Progenitor cell of endocrine pancreas (in vitro differentiated cells): ENCODE data around the gene EIF3K. TPM values are rescaled to one million over a fixed set of nuclear protein-coding genes. Genes with fewer than 3 reads are reported as not detected.
"Not testable (repeated sequence)": the region's sequence is repeated elsewhere in the genome, so short reads cannot be mapped to it uniquely, and the experiment has no call there.

Experiments
- DNase-seq: peaks from one replicate; pipeline ENCODE4 v3.0.0; 2021; ENCODE audit warnings: low spot score; ENCODE audit not compliant: unreplicated experiment
- H3K27ac Mint-ChIP-seq: 2 replicates; pipeline ENCODE4 v1.8.0; 2021; ENCODE audit warnings: mild to moderate bottlenecking, moderate library complexity, mixed read lengths
- H3K27me3 Mint-ChIP-seq: 2 replicates; pipeline ENCODE4 v1.8.0; 2021; ENCODE audit warnings: mixed read lengths
- H3K36me3 Mint-ChIP-seq: 2 replicates; pipeline ENCODE4 v1.8.0; 2022; ENCODE audit warnings: mixed read lengths; ENCODE audit not compliant: insufficient read depth
- H3K4me1 Mint-ChIP-seq: 2 replicates; pipeline ENCODE4 v1.8.0; 2021; ENCODE audit warnings: low read depth, mixed read lengths
- H3K4me3 Mint-ChIP-seq: 2 replicates; pipeline ENCODE4 v1.8.0; 2021; ENCODE audit warnings: low read depth, mild to moderate bottlenecking, moderate library complexity, mixed read lengths
- H3K9me3 Mint-ChIP-seq: 2 replicates; pipeline ENCODE4 v1.8.0; 2021; ENCODE audit warnings: low read depth, mixed read lengths
- total RNA-seq: library from RNA; stranded (reverse); gene quantifications from 2 replicates; pipeline ENCODE4 v1.2.1, GENCODE V29; 2021
- TF ChIP-seq, protein P1 (sequence below): fragments of 200-600 bp; sonication (generic); IDR thresholded peaks from one replicate; pipeline ENCODE4 v1.5.0; 2021; ENCODE audit warnings: antibody characterized with exemption, mild to moderate bottlenecking; ENCODE audit not compliant: unreplicated experiment

EIF3K gene
- total RNA-seq, 1 donor from 2014 or later, result 193 TPM

DNA sequence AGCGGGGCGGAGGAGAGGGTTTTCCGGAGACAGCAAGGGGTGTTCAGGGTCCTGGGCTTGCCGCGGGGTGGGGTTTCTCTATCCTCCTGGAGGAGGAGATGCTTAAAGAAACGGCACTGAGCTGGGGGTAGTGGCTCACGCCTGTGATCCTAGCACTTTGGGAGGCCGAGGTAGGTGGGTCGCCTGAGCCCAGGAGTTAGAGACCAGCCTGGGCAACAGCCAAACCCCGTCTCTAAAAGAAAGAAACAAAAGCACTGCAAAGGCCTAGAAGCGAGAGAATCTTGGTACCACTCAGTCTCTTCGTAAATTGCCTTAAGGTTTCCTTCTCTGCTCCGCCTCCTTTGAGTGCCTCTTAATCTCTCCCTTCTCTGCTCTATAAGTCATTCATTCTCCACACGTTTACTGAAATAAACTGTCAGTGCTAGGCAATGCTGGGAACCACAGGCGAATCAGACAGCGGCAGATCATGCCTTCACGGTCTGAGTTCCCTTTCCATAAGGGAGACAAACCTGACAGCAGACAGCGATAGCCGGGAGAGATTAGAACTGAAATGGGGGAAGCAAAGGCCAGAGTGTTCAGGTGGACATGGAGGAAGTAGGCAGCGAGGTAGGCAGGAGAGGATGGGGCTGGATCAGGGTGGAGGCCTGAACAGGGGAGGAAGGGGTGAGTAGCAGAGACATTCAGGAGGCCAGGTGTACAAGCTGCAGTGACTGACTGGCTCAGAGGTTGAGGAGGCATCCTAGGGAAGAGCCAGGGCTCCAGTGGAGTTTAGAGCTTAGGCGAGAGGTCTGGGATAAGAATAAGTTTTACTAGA, 580 bp downstream of the EIF3K start:
- H3K36me3 Mint-ChIP-seq, result peaks cover 9% of the 10 kb centered on the region
- peaks cover 14% of the 10 kb centered on the region for H3K4me1 Mint-ChIP-seq
- peak overlapping the region; percentile 99 for H3K4me3 Mint-ChIP-seq
- no peak for DNase-seq
- H3K27ac Mint-ChIP-seq, result peak overlapping the region; percentile 96
- TF ChIP-seq, protein P1, sequence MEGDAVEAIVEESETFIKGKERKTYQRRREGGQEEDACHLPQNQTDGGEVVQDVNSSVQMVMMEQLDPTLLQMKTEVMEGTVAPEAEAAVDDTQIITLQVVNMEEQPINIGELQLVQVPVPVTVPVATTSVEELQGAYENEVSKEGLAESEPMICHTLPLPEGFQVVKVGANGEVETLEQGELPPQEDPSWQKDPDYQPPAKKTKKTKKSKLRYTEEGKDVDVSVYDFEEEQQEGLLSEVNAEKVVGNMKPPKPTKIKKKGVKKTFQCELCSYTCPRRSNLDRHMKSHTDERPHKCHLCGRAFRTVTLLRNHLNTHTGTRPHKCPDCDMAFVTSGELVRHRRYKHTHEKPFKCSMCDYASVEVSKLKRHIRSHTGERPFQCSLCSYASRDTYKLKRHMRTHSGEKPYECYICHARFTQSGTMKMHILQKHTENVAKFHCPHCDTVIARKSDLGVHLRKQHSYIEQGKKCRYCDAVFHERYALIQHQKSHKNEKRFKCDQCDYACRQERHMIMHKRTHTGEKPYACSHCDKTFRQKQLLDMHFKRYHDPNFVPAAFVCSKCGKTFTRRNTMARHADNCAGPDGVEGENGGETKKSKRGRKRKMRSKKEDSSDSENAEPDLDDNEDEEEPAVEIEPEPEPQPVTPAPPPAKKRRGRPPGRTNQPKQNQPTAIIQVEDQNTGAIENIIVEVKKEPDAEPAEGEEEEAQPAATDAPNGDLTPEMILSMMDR, result no peak
- no peaks in the 10 kb centered on the region for H3K27me3 Mint-ChIP-seq
- no peaks in the 10 kb centered on the region for H3K9me3 Mint-ChIP-seq

DNA sequence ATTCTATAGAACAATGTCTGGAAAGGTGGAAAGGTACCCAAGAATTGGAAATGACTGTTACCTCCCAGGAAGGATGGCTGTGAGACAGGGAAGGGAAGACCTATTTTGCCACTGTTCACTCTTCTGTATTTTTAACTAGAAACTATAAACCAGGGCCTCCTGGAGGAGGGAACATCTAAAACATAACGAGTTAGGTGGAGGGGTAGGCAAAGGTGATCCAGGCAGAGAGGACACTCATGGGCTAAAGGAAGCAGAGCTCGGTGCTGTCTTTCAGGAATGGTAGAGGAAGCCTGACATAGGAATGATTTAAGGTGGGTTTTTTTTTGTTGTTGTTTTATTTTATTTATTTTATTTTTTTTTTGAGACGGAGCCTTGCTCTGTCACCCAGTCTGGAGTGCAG, 5.8 kb downstream of the EIF3K start:
- Mint-ChIP-seq H3K36me3 (peaks cover 24% of the 10 kb centered on the region), H3K27me3 (no peaks in the 10 kb centered on the region), H3K27ac (no peak overlapping the region), H3K4me3 (no peak overlapping the region), H3K9me3 (no peaks in the 10 kb centered on the region), H3K4me1 (peaks cover 2% of the 10 kb centered on the region)
- TF ChIP-seq, protein P1, result no peak
- no peak for DNase-seq

DNA sequence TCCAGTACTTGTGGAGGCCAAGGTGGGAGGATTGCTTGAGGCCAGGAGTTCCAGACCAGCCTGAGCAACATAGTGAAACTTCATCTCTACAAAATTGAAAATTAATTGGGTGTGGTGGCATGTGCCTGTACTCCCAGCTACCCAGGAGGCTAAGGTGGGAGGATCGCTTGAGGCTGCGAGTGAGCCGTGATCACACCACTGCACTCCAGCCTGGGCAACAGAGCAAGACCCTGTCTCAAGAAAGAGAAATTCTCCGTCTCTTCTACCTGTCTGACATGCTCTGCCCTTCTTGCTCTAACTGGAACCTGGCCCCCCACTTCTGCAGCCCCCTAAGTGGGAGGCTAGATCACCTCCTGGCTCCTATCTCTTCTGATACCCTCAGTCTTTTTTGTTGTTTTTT, 7.4 kb downstream of the EIF3K start:
- H3K27me3 Mint-ChIP-seq, result no peaks in the 10 kb centered on the region
- no peak overlapping the region for H3K4me3 Mint-ChIP-seq
- H3K36me3 Mint-ChIP-seq, result peaks cover 27% of the 10 kb centered on the region
- no peaks in the 10 kb centered on the region for H3K9me3 Mint-ChIP-seq
- peaks cover 6% of the 10 kb centered on the region for H3K4me1 Mint-ChIP-seq
- DNase-seq, result no peak
- TF ChIP-seq, protein P1, result no peak
- H3K27ac Mint-ChIP-seq, result no peak overlapping the region

DNA sequence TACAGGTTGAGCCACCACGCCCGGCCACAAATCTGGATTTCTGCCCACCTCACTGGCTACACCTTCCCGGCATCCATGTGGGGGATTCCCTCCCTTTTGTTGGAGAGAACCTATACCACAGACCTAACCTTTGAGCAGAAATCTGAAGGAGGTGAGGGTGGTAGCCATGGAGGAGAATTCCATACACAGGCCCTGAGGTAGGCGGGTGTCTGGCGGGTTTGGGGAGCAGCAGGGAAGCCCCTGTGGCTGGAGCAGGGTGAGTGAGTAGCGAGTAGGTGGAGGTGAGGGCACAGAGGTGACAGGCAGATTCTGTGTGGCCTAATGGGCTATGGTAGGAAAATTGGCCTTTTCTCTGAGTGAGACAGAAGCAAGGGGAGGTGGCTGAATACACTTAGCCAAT, 10.6 kb downstream of the EIF3K start:
- no peak for DNase-seq
- H3K4me3 Mint-ChIP-seq, result no peak overlapping the region
- H3K27ac Mint-ChIP-seq, result no peak overlapping the region
- no peaks in the 10 kb centered on the region for H3K27me3 Mint-ChIP-seq
- peaks cover 26% of the 10 kb centered on the region for H3K36me3 Mint-ChIP-seq
- peaks cover 14% of the 10 kb centered on the region for H3K4me1 Mint-ChIP-seq
- H3K9me3 Mint-ChIP-seq, result no peaks in the 10 kb centered on the region
- TF ChIP-seq, protein P1, result no peak

DNA sequence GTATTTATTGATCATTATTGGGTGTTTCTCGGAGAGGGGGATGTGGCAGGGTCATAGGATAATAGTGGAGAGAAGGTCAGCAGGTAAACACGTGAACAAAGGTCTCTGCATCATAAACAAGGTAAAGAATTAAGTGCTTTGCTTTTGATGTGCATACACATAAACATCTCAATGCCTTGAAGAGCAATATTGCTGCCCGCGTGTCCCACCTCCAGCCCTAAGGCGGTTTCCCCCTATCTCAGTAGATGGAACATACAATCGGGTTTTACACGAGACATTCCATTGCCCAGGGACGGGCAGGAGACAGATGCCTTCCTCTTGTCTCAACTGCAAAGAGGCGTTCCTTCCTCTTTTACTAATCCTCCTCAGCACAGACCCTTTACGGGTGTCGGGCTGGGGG, 12.3 kb downstream of the EIF3K start:
- peaks cover 23% of the 10 kb centered on the region for H3K4me1 Mint-ChIP-seq
- H3K36me3 Mint-ChIP-seq, result peaks cover 23% of the 10 kb centered on the region
- H3K27ac Mint-ChIP-seq, result peak overlapping the region; percentile 90
- H3K9me3 Mint-ChIP-seq, H3K27me3 Mint-ChIP-seq, DNase-seq, H3K4me3 Mint-ChIP-seq: not testable (repeated sequence)

DNA sequence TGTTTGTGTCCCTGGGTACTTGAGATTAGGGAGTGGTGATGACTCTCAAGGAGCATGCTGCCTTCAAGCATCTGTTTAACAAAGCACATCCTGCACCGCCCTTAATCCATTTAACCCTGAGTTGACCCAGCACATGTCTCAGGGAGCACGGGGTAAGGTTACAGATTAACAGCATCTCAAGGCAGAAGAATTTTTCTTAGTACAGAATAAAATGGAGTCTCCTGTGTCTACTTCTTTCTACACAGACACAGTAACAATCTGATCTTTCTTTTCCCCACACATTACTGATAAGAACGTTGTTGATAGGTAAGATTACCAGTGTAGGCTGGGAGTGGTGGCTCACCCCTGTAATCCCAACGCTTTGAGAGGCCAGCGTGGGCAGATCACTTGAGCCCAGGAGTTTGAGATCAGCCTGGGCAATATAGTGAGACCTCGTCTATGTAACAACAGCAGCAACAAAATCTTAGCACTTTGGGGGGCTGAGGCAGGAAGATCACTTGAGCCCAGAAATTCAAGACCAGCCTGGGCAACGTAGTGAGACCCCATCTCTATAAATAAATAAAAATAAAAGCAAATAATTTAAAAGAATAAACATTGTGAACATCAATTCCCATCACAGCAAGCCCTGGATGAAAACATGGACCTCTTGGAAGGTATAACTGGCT, 13.0 kb downstream of the EIF3K start:
- H3K27ac Mint-ChIP-seq, result peak overlapping the region; percentile 90

More for the DNA sequence above, 13.0 kb downstream of the EIF3K start:
- not testable (repeated sequence) for H3K9me3 Mint-ChIP-seq, DNase-seq, H3K27me3 Mint-ChIP-seq
- Mint-ChIP-seq H3K36me3 (peaks cover 21% of the 10 kb centered on the region), H3K4me1 (peaks cover 26% of the 10 kb centered on the region), H3K4me3 (peak overlapping the region; percentile 41)
